ENCODE measurements around the gene ABHD1. TPM values are rescaled to one million over a fixed set of nuclear protein-coding genes. Genes with fewer than 3 reads are reported as not detected.

The ABHD1 gene
- total RNA-seq, 1 experiment from 2014 or later, result 0.46 TPM

GRCh38 chr2:27092696-27093429 lies 30.8 kb upstream of the ABHD1 start:
- Histone ChIP-seq H3K4me1 (ENCODE audit: control insufficient read depth, insufficient read depth, low read length) (no peaks in the 10 kb centered on the region), H3K27me3 (ENCODE audit: control insufficient read depth, insufficient read depth, low read length) (no peaks in the 10 kb centered on the region), H3K9me3 (ENCODE audit: control insufficient read depth, insufficient read depth, low read depth, low read length) (no peaks in the 10 kb centered on the region), H3K4me3 (ENCODE audit: low read depth in 2 of 2, low read length in 2 of 2) (no peak overlapping the region), H3K36me3 (ENCODE audit: control insufficient read depth, insufficient read depth, low read length) (no peaks in the 10 kb centered on the region), H3K27ac (ENCODE audit: low read length) (no peak overlapping the region)
- DNase-seq (ENCODE audit: low read depth, low spot score), result no peak
- BruUV-seq (replicated peaks), result no TSS peak
- in situ Hi-C loops (cut with HindIII; ENCODE audit: low pct_unique_long_range_greater_than_20kb, low sequenced_read_pairs) (no loop called here), intact Hi-C loops (cut with micrococcal nuclease; ENCODE audit: unreplicated experiment) (no loop called here)
- no peak for ATAC-seq
- TF ChIP-seq CTCF (IDR thresholded peaks at IDR 0.05) (no peak), SIN3A (IDR thresholded peaks at IDR 0.05; ENCODE audit: borderline replicate concordance, insufficient read depth, low read depth, low read length) (no peak), TCF7L2 (IDR thresholded peaks at IDR 0.05; ENCODE audit: low read depth, low read length) (no peak), REST (IDR thresholded peaks at IDR 0.05; ENCODE audit: insufficient read depth in 1 of 2, low read depth in 2 of 2, low read length in 1 of 2) (no peak), POLR2AphosphoS5 (IDR thresholded peaks at IDR 0.05; ENCODE audit: low read depth, low read length) (no peak)
- CTCF ChIA-PET, result no interaction called here
- POLR2A ChIA-PET, result interaction anchor here (0.6 to 0.7 kb wide), 2 partner anchors 102 to 991 kb away, joined by 3 to 4 read pairs; no protein-coding TSS in a partner anchor

- Histone ChIP-seq H3K27ac (ENCODE audit: low read length) (no peak overlapping the region), H3K27me3 (ENCODE audit: control insufficient read depth, insufficient read depth, low read length) (no peaks in the 10 kb centered on the region), H3K4me1 (ENCODE audit: control insufficient read depth, insufficient read depth, low read length) (no peaks in the 10 kb centered on the region), H3K4me3 (ENCODE audit: low read depth in 2 of 2, low read length in 2 of 2) (no peak overlapping the region), H3K9me3 (ENCODE audit: control insufficient read depth, insufficient read depth, low read depth, low read length) (no peaks in the 10 kb centered on the region), H3K36me3 (ENCODE audit: control insufficient read depth, insufficient read depth, low read length) (no peaks in the 10 kb centered on the region)
- DNase-seq (ENCODE audit: low read depth, low spot score) (no peak), ATAC-seq (no peak)
- ChIA-PET POLR2A (interaction anchor here (0.6 to 0.7 kb wide), 2 partner anchors 102 to 992 kb away, joined by 3 to 4 read pairs; no protein-coding TSS in a partner anchor), CTCF (no interaction called here)
- no peak for TF ChIP-seq SIN3A (IDR thresholded peaks at IDR 0.05; ENCODE audit: borderline replicate concordance, insufficient read depth, low read depth, low read length)
- no peak for TF ChIP-seq TCF7L2 (IDR thresholded peaks at IDR 0.05; ENCODE audit: low read depth, low read length)
- TF ChIP-seq POLR2AphosphoS5 (IDR thresholded peaks at IDR 0.05; ENCODE audit: low read depth, low read length), result no peak
- TF ChIP-seq CTCF (IDR thresholded peaks at IDR 0.05), result no peak
- TF ChIP-seq REST (IDR thresholded peaks at IDR 0.05; ENCODE audit: insufficient read depth in 1 of 2, low read depth in 2 of 2, low read length in 1 of 2), result no peak
- intact Hi-C loops (cut with micrococcal nuclease; ENCODE audit: unreplicated experiment), result no loop called here
- in situ Hi-C loops (cut with HindIII; ENCODE audit: low pct_unique_long_range_greater_than_20kb, low sequenced_read_pairs), result no loop called here
- no TSS peak for BruUV-seq (replicated peaks)
Measured at GRCh38 chr2:27093430-27094352, 29.9 kb upstream of the ABHD1 start.
